H7 (cell line): Measurements from ENCODE around the gene VAT1L. TPM values are rescaled to one million over a fixed set of nuclear protein-coding genes. Genes with fewer than 3 reads are reported as not detected.
A peak's percentile ranks its signal among the peaks of the same experiment; 100 is the strongest.

Source experiments
- DNase-seq: peaks from one replicate; pipeline ENCODE4 v3.0.0; 2012
- H3K27me3 ChIP-seq: 2 replicates; pipeline ENCODE4 v1.6.0; 2011; ENCODE audit warnings: mild to moderate bottlenecking, low read length; ENCODE audit not compliant: control insufficient read depth, insufficient read depth
- H3K36me3 ChIP-seq: replicated peaks from 2 replicates; pipeline ENCODE4 v1.5.1; 2011; ENCODE audit warnings: low read length; ENCODE audit not compliant: control insufficient read depth, insufficient read depth
- H3K4me3 ChIP-seq: 2 replicates; pipeline ENCODE4 v1.5.1; 2011; ENCODE audit warnings: low read depth, mild to moderate bottlenecking, control low read depth, low read length, moderate library complexity; ENCODE audit not compliant: insufficient read depth
- total RNA-seq: library from RNA; depleted of rRNA; stranded (reverse); fragments of >200 nt; shearing (Covaris generic); gene quantifications from 2 replicates; pipeline ENCODE4 v1.2.3, GENCODE V29; 2014

Gene VAT1L
- total RNA-seq, 1 experiment from 2014 or later: 19.5 TPM

- DNase-seq: no peak
- Histone ChIP-seq H3K36me3 (no peaks in the 10 kb centered on the region), H3K27me3 (no peaks in the 10 kb centered on the region), H3K4me3 (no peak overlapping the region)
Measured at GRCh38 chr16:77858060-77858459, 69.7 kb downstream of the VAT1L start.

GRCh38 chr16:77859493-77860232, 71.3 kb downstream of the VAT1L start:
- Histone ChIP-seq H3K36me3 (no peaks in the 10 kb centered on the region), H3K4me3 (no peak overlapping the region), H3K27me3 (no peaks in the 10 kb centered on the region)
- no peak for DNase-seq

- Histone ChIP-seq H3K36me3 (no peaks in the 10 kb centered on the region), H3K4me3 (no peak overlapping the region), H3K27me3 (no peaks in the 10 kb centered on the region)
- DNase-seq: no peak
Measured at GRCh38 chr16:77860953-77861352, 72.6 kb downstream of the VAT1L start.

GRCh38 chr16:77863250-77863649, 74.9 kb downstream of the VAT1L start:
- no peak overlapping the region for H3K4me3 ChIP-seq
- no peaks in the 10 kb centered on the region for H3K27me3 ChIP-seq
- no peaks in the 10 kb centered on the region for H3K36me3 ChIP-seq
- DNase-seq: no peak

- Histone ChIP-seq H3K4me3 (no peak overlapping the region), H3K27me3 (no peaks in the 10 kb centered on the region), H3K36me3 (no peaks in the 10 kb centered on the region)
- no peak for DNase-seq
Measured at GRCh38 chr16:77866752-77867151, 78.4 kb downstream of the VAT1L start.

GRCh38 chr16:77868052-77868451, 79.7 kb downstream of the VAT1L start:
- Histone ChIP-seq H3K27me3 (no peaks in the 10 kb centered on the region), H3K36me3 (no peaks in the 10 kb centered on the region), H3K4me3 (no peak overlapping the region)
- no peak for DNase-seq

- Histone ChIP-seq H3K4me3 (no peak overlapping the region), H3K27me3 (no peaks in the 10 kb centered on the region), H3K36me3 (no peaks in the 10 kb centered on the region)
- DNase-seq: no peak
Measured at GRCh38 chr16:77868478-77868877, 80.1 kb downstream of the VAT1L start.

GRCh38 chr16:77869997-77870813, 81.8 kb downstream of the VAT1L start:
- Histone ChIP-seq H3K4me3 (no peak overlapping the region), H3K36me3 (no peaks in the 10 kb centered on the region), H3K27me3 (no peaks in the 10 kb centered on the region)
- DNase-seq: peak; percentile 20

GRCh38 chr16:77871932-77872331, 83.6 kb downstream of the VAT1L start:
- Histone ChIP-seq H3K4me3 (no peak overlapping the region), H3K36me3 (no peaks in the 10 kb centered on the region), H3K27me3 (no peaks in the 10 kb centered on the region)
- no peak for DNase-seq

- no peaks in the 10 kb centered on the region for H3K36me3 ChIP-seq
- no peak overlapping the region for H3K4me3 ChIP-seq
- no peak for DNase-seq
- no peaks in the 10 kb centered on the region for H3K27me3 ChIP-seq
Measured at GRCh38 chr16:77873066-77873465, 84.7 kb downstream of the VAT1L start.

GRCh38 chr16:77874347-77874746, 86.0 kb downstream of the VAT1L start:
- Histone ChIP-seq H3K36me3 (no peaks in the 10 kb centered on the region), H3K27me3 (no peaks in the 10 kb centered on the region), H3K4me3 (no peak overlapping the region)
- no peak for DNase-seq

GRCh38 chr16:77876776-77877175, 88.4 kb downstream of the VAT1L start:
- no peaks in the 10 kb centered on the region for H3K27me3 ChIP-seq
- no peak overlapping the region for H3K4me3 ChIP-seq
- no peak for DNase-seq

GRCh38 chr16:77877712-77878347, 89.5 kb downstream of the VAT1L start:
- no peaks in the 10 kb centered on the region for H3K27me3 ChIP-seq
- H3K36me3 ChIP-seq: no peaks in the 10 kb centered on the region
- H3K4me3 ChIP-seq: no peak overlapping the region
- DNase-seq: no peak

More at GRCh38 chr16:77876776-77877175, 88.4 kb downstream of the VAT1L start:
- H3K36me3 ChIP-seq: no peaks in the 10 kb centered on the region

GRCh38 chr16:77881355-77882030, 93.1 kb downstream of the VAT1L start:
- H3K4me3 ChIP-seq: no peak overlapping the region
- no peaks in the 10 kb centered on the region for H3K36me3 ChIP-seq
- DNase-seq: no peak
- H3K27me3 ChIP-seq: no peaks in the 10 kb centered on the region
